GM12872 (cell line): Measurements from ENCODE around the gene PPFIBP1.

ENCODE experiments used
- TF ChIP-seq, protein P1 (sequence below): IDR thresholded peaks from 3 replicates; pipeline ENCODE4 v1.5.1; 2011; ENCODE audit warnings: low read depth, mild to moderate bottlenecking, low read length, moderate library complexity; ENCODE audit not compliant: insufficient read depth

The PPFIBP1 gene

DNA sequence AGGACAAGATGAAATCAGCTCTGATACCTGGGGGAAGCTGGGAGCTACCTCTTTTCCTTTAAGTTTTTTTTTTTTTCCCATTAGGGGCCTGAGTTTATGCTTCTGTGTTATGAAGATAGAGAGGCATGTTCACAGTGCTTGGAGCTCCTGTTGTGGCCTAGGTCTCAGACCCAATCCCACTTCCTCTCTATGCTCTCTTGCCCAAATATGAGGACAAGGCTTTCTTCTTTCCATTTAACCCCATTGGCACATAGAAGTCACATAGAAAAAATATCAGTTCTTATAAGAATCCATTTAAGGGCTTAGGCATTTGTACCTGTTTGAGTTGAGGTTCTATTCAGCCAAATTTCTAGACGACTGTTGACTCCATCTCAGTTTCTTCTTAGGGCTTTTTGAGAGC lies 199.2 kb downstream of the PPFIBP1 start:
- TF ChIP-seq, protein P1, sequence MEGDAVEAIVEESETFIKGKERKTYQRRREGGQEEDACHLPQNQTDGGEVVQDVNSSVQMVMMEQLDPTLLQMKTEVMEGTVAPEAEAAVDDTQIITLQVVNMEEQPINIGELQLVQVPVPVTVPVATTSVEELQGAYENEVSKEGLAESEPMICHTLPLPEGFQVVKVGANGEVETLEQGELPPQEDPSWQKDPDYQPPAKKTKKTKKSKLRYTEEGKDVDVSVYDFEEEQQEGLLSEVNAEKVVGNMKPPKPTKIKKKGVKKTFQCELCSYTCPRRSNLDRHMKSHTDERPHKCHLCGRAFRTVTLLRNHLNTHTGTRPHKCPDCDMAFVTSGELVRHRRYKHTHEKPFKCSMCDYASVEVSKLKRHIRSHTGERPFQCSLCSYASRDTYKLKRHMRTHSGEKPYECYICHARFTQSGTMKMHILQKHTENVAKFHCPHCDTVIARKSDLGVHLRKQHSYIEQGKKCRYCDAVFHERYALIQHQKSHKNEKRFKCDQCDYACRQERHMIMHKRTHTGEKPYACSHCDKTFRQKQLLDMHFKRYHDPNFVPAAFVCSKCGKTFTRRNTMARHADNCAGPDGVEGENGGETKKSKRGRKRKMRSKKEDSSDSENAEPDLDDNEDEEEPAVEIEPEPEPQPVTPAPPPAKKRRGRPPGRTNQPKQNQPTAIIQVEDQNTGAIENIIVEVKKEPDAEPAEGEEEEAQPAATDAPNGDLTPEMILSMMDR: no peak

DNA sequence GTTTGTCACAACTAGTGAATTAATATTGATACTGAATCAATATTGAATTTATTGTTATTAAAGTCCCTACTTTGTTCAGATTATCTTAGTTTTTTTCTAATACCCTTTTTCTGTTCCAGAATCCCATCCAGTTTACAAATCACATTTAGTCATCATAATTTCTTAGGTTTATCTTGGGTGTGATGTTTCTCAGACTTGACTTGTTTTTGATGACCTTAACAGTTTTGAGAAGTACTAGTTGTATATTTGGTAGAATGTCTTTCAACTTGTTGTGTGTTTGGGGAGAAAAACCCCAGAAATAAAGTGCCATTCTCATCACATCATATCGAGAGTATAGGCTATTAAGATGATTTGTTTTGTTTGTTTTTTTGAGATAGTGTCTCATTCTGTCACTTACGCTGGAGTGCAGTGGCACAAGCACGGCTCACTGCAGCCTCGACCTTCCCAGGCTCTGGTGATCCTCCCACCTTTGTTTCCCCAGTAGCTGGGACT lies 206.1 kb downstream of the PPFIBP1 start:
- TF ChIP-seq, protein P1: no peak

DNA sequence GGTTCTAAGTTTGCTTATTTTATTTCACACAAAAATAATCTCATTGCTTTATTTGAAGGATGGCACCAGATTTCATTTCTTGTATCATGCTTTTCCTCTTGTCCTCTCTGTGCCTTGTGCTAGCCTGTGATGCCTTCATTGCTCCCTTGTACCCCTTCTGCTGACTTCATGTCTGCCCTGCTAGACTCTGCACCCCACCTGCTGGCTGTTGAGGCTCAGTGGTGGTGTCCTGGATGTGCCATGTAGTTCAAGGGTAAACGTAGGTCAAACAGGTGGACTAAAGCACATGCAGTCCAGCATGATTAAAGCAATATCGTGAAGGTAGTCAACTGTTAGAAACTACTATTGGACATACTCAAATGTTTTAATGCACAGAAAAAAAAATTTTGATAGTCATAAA lies 208.3 kb downstream of the PPFIBP1 start:
- TF ChIP-seq, protein P1: peak; percentile 45; the same call in 2 of the 3 replicates

DNA sequence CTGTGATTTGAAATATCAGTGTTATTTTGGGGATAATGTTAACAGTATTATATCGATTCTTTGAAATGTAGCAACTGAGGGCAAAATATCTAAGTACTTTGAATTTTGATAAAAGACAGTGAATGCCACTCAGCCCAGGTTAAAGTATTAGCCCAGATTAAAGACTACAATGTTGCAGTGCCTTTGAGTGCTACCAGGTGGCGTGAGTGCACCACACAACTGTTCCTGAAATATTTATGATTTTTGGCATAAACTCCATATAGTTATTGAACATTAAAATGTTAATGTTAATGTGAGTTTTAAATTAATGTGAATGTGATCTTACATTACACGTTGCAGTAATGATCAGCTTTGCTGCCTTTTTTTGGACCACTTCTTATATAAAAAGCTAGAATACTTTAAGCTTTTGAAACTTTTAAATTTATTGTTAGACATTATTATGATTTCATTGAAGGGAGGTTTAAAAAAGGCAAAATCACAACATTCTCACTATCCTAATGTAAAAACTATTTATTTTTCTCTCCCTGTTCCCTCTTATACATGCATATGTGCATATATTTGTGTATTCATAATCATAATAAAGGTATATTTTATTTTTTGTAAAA lies 209.1 kb downstream of the PPFIBP1 start:
- TF ChIP-seq, protein P1: peak; percentile 76

DNA sequence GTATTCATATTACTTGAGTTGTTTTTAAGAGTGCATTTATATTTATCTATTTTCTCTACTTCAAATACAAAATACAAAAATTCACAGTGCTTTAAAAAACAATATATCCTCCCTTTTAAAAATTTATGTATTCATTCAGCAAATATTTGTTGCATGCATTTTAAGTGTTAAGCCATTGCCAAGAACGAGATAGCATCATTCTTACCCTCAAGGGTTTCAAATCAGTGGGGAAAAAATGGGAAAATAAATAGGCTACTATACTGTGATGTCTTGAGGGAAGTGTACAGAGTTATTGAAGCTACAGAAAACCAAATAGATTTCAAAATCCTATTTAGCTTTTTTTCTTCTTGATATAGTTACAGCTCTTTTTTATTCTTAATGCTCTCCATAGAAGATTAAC lies 209.8 kb downstream of the PPFIBP1 start:
- TF ChIP-seq, protein P1: no peak

DNA sequence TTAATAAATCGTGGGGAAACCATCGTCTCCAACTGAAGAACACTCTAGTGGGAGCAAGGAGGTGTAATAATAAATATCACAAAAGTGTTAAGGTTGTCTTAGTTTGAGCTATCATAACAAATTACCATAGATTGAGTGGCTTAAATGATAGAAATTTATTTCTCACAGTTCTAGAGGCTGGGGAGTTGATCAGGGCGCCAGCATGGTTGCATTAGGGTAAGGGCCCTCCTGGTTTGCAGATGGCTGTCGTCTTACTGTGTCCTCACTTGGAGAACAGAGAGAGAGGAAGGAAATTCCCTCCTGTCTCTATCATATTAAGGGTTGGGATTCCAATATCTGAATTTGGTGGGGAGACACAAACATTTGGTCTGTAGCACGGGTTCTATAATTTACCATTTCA lies 219.6 kb downstream of the PPFIBP1 start:
- TF ChIP-seq, protein P1: no peak
